Left colon (tissue), 2 donors: ENCODE measurements around the gene USP34. TPM values are rescaled to one million over a fixed set of nuclear protein-coding genes. Genes with fewer than 3 reads are reported as not detected.
"Not testable (repeated sequence)": the region's sequence is repeated elsewhere in the genome, so short reads cannot be mapped to it uniquely, and the experiment has no call there.

ENCODE experiments used
- ATAC-seq: fragments of 200-7000 bp; cut with Tn5 transposase; one replicate; pipeline ENCODE4 v1.9.1; 2020; ENCODE audit warnings: mild to moderate bottlenecking, moderate library complexity
- DNase-seq, 2 donors: peaks; one replicate each; pipeline ENCODE4 v3.0.0-alpha.2; 2020
- intact Hi-C, 2 donors: fragments of 100-400 bp; cut with DNase I in 1 of 2; cut with micrococcal nuclease in 1 of 2; formaldehyde crosslinking; loops; one replicate each; pipeline versions ENCODE4 v1.11.2 to v1.14.0; 2022; cut with DNase I, micrococcal nuclease
- total RNA-seq, 2 donors: library from RNA; stranded (reverse); fragmentation: NEBNext Ultra II Directional; extraction: Animal tissue kit (Norgen Biotek cat#: 25700); gene quantifications; one replicate each; pipeline ENCODE4 v1.2.1, GENCODE V29; 2021
- donor health status: DM: no; HTN: no; CAD: no.
- donor health status: DM: yes; HTN: yes; CAD: no.

Gene USP34
- total RNA-seq, 2 donors from 2014 or later, result 81.3 to 89.0 TPM

- DNase-seq (peak; percentile 21 to 59), ATAC-seq (no peak)
- intact Hi-C loops, result loop anchor here in 1 of 2 donors (10.0 kb wide), 1 partner anchor 305 kb away; no protein-coding TSS in a partner anchor
Measured at GRCh38 chr2:61179701-61180639, 290.9 kb downstream of the USP34 start.

- DNase-seq (no peak), ATAC-seq (no peak)
- intact Hi-C loops, result loop anchor here in 1 of 2 donors (10.0 kb wide), 1 partner anchor 304 kb away; no protein-coding TSS in a partner anchor
Measured at GRCh38 chr2:61178603-61179545, 292.0 kb downstream of the USP34 start.

- peak; percentile 26 for ATAC-seq
- intact Hi-C loops, result loop anchor here in 1 of 2 donors (10.0 kb wide), 1 partner anchor 303 kb away; no protein-coding TSS in a partner anchor
- DNase-seq, result peak in 1 of 2 donors; percentile 55
Measured at GRCh38 chr2:61177727-61178549, 292.9 kb downstream of the USP34 start.

- intact Hi-C loops, result loop anchor here in 1 of 2 donors (10.0 kb wide), 1 partner anchor 302 kb away; no protein-coding TSS in a partner anchor
Measured at GRCh38 chr2:61176755-61177726, 293.8 kb downstream of the USP34 start.

GRCh38 chr2:61175036-61175435 is 295.9 kb downstream of the USP34 start:
- intact Hi-C loops, result loop anchor here in 1 of 2 donors (10.0 kb wide), 1 partner anchor 300 kb away; no protein-coding TSS in a partner anchor
- DNase-seq (no peak), ATAC-seq (no peak)

More at GRCh38 chr2:61176755-61177726, 293.8 kb downstream of the USP34 start:
- ATAC-seq (peak; percentile 91), DNase-seq (peak; percentile 93 to 96)

- no peak for ATAC-seq
- intact Hi-C loops, result loop anchor here in 1 of 2 donors (10.0 kb wide), 1 partner anchor 298 kb away; no protein-coding TSS in a partner anchor
Measured at GRCh38 chr2:61173116-61173515, 297.8 kb downstream of the USP34 start.

GRCh38 chr2:61172671-61173070 is 298.2 kb downstream of the USP34 start:
- DNase-seq (no peak), ATAC-seq (no peak)
- intact Hi-C loops, result loop anchor here in 1 of 2 donors (10.0 kb wide), 1 partner anchor 298 kb away; no protein-coding TSS in a partner anchor

More at GRCh38 chr2:61173116-61173515, 297.8 kb downstream of the USP34 start:
- no peak for DNase-seq

GRCh38 chr2:61167579-61167978 is 303.3 kb downstream of the USP34 start:
- DNase-seq (no peak), ATAC-seq (peak; percentile 50)
- intact Hi-C loops, result no loop called here

- intact Hi-C loops, result no loop called here
- DNase-seq (no peak), ATAC-seq (no peak)
Measured at GRCh38 chr2:61165946-61166345, 304.9 kb downstream of the USP34 start.

- ATAC-seq, intact Hi-C loops, DNase-seq: not testable (repeated sequence)
Measured at GRCh38 chr2:61165082-61165481, 305.8 kb downstream of the USP34 start.

GRCh38 chr2:61162721-61163120 is 308.2 kb downstream of the USP34 start:
- ATAC-seq (no peak), DNase-seq (no peak)
- intact Hi-C loops, result no loop called here

- no peak for DNase-seq
- no peak for ATAC-seq
- intact Hi-C loops, result no loop called here
Measured at GRCh38 chr2:61161888-61162287, 309.0 kb downstream of the USP34 start, which contains the start of gene C2orf74. C2orf74 (plus strand) TSS chr2:61162188; CDS start chr2:61162515, 327 bp downstream.

GRCh38 chr2:61158356-61158955 is 312.4 kb downstream of the USP34 start:
- intact Hi-C loops, result no loop called here
- ATAC-seq, result no peak

GRCh38 chr2:61157371-61158003 is 313.4 kb downstream of the USP34 start:
- ATAC-seq (no peak), DNase-seq (no peak)
- intact Hi-C loops, result no loop called here

More at GRCh38 chr2:61158356-61158955, 312.4 kb downstream of the USP34 start:
- DNase-seq, result no peak

GRCh38 chr2:61151436-61151835 is 319.5 kb downstream of the USP34 start:
- intact Hi-C loops, result no loop called here
- no peak for ATAC-seq
- DNase-seq, result no peak

- no peak for DNase-seq
- ATAC-seq, result no peak
- intact Hi-C loops, result no loop called here
Measured at GRCh38 chr2:61149074-61149473, 321.8 kb downstream of the USP34 start.
